Mucosa of stomach (tissue), 1 donor: ENCODE measurements around the gene ZNF354B.
"Not testable (repeated sequence)": the region's sequence is repeated elsewhere in the genome, so short reads cannot be mapped to it uniquely, and the experiment has no call there.

ENCODE experiments used
- H3K27me3 ChIP-seq: one replicate; pipeline ENCODE4 v1.7.0; 2013; ENCODE audit warnings: mild to moderate bottlenecking, low read length; ENCODE audit not compliant: control insufficient read depth, insufficient read depth
- H3K36me3 ChIP-seq: one replicate; pipeline ENCODE4 v1.7.0; 2013; ENCODE audit warnings: low read length; ENCODE audit not compliant: control insufficient read depth, insufficient read depth
- H3K4me1 ChIP-seq: one replicate; pipeline ENCODE4 v1.7.0; 2013; ENCODE audit warnings: mild to moderate bottlenecking, low read length; ENCODE audit not compliant: control insufficient read depth, insufficient read depth
- H3K4me3 ChIP-seq: one replicate; pipeline ENCODE4 v1.7.0; 2013; ENCODE audit warnings: low read length
- H3K9ac ChIP-seq: one replicate; pipeline ENCODE4 v1.7.0; 2013; ENCODE audit warnings: mild to moderate bottlenecking, low read length, moderate library complexity
- H3K9me3 ChIP-seq: one replicate; pipeline ENCODE4 v1.7.0; 2013; ENCODE audit warnings: mild to moderate bottlenecking, low read length, moderate library complexity; ENCODE audit not compliant: control insufficient read depth
- donor health status: Pancreatic carcinoma.

ZNF354B gene

DNA sequence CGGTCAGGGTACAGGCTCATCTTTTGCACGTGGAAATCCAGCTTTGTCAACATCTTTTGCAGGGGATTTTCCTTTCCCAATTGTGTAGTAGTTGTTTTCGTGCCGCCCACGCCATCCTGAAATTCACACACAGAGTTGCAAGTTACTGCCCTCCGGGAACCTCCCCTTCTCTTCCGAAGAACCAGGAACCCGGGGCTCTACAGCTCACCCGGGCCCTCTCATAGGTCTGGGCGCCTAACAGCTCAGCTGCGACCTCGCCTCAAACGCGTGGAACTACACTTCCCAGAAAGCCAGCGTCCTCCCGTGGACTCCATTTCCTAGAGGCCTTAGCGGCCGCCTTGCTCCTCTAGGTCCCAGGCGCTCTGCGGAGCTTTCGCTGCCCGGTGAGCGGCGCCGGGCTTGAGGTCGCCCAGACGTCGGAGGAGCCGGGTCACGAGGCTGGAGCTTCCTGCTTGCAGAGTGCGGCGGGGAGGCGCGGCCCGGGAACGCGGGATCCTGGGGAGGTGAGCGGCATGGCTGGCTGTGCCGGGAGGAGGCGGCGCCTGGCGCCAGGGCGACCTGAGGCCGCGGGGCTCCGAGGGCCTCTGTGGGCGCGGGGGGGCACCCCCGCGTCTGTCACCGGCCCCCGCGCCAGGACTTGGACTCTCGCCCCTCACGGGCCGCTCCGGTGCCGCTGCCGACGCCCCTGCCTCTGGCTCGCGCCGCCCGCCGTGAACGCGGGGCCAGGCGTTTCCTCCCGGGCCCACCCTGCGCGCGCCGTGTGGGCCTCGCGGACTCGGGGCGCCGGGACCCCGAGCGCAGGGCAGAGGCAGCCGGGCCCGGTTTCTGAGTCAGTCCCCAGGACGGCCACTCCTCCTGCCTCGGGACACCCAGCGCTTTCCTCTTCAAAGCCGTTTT lies at the start of gene ZNF354B:
TSS of gene ZNF354B (plus strand) at position 329 of the 897 bp plus-strand sequence. CDS start 1,095 bp downstream, outside the sequence.
- H3K4me3 ChIP-seq, result peak within 1 kb of the TSS; percentile 41
- H3K4me1 ChIP-seq, result peaks cover 9% of the 10 kb centered on the region
- H3K9me3 ChIP-seq, result no peaks in the 10 kb centered on the region
- H3K27me3 ChIP-seq, result no peaks in the 10 kb centered on the region
- H3K9ac ChIP-seq, result peak within 1 kb of the TSS; percentile 65
- H3K36me3 ChIP-seq, result no peaks in the 10 kb centered on the region

DNA sequence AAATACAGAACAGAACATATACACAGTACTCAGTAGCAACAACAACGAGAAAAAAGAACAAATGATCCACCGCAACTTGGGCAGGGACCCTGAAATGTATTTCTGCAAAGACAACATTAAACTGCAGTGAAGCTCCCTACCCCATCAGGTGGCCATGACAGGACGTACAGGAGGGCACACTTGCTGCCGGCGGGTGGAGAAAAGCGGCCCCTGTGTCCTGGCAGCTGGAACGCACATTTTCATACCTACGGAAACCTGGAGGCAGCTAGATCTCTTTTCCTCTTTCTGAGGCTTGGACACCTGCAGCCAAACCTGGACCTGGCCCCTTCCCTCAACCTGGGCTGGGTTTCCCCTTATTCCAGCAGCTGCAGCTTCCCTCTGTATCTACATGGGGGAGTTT lies 42.2 kb upstream of the ZNF354B start:
- Histone ChIP-seq H3K9me3 (no peaks in the 10 kb centered on the region), H3K4me1 (no peaks in the 10 kb centered on the region)

DNA sequence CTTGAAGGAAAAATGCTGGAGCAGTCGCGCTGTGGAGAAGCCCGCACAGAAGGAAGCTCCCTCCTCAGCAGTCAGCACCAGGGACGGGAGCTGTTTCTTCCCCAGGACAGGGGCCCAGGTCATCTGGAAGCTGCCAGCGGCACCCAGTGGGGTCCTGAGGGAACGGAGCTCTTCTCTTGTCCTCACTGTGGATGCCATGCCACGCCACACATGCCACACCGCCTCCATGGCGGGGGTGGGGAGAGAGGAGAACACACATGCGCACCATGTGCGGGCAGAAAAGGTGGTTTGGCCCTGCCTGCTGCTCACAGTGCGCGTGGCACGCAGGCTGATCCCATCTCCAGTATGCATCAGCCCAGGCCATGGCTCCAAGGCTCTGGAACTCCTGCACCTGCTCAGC lies 41.7 kb upstream of the ZNF354B start:
- H3K4me3 ChIP-seq, result no peak overlapping the region
- no peaks in the 10 kb centered on the region for H3K4me1 ChIP-seq
- no peak overlapping the region for H3K9ac ChIP-seq
- H3K9me3 ChIP-seq, result no peaks in the 10 kb centered on the region
- no peaks in the 10 kb centered on the region for H3K27me3 ChIP-seq
- no peaks in the 10 kb centered on the region for H3K36me3 ChIP-seq

More for the DNA sequence above, 42.2 kb upstream of the ZNF354B start:
- no peak overlapping the region for H3K4me3 ChIP-seq
- H3K9ac ChIP-seq, result no peak overlapping the region
- no peaks in the 10 kb centered on the region for H3K36me3 ChIP-seq
- no peaks in the 10 kb centered on the region for H3K27me3 ChIP-seq

DNA sequence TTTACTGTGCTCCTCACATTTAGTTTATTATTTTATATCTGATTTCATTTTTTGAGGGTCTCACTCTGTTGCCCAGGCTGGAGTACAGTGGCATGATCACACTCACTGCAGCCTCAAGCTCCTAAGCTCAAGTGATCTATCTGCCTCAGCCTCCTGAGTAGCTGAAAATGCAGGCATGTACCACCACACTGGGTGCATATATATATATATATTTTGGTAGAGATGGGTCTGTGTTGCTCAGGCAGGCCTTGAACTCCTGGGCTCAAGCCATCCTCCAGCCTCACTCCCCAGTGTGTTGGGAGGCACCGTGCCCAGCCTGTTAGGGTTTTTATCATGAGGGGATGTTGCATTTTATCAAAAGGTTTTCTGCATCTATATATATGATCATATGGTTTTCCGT lies 39.8 kb upstream of the ZNF354B start:
- no peaks in the 10 kb centered on the region for H3K36me3 ChIP-seq
- no peaks in the 10 kb centered on the region for H3K4me1 ChIP-seq
- H3K9me3 ChIP-seq, result no peaks in the 10 kb centered on the region
- no peak overlapping the region for H3K9ac ChIP-seq
- H3K4me3 ChIP-seq, result no peak overlapping the region
- H3K27me3 ChIP-seq, result no peaks in the 10 kb centered on the region

DNA sequence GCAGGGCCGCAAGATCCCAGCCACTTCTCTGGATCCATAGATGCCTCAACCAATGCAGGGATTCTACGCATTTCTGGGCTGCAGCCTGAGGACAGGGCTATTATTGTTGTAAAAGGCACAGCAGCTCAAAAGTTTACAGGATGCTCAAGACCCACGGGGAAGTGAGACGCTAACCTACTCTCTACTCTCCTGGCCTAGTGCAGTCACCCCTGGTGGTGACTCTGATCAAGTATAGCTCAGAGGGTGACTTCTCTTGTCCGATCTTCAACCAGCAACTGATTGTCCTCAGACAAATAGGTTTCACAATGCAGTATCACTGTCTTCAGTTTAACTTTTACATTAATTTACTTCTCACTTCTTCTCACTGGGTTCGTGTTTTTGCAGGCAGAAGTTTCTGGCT lies 34.3 kb upstream of the ZNF354B start:
- Histone ChIP-seq H3K9ac (no peak overlapping the region), H3K9me3 (no peaks in the 10 kb centered on the region), H3K4me3 (no peak overlapping the region), H3K36me3 (no peaks in the 10 kb centered on the region), H3K4me1 (no peaks in the 10 kb centered on the region), H3K27me3 (no peaks in the 10 kb centered on the region)

DNA sequence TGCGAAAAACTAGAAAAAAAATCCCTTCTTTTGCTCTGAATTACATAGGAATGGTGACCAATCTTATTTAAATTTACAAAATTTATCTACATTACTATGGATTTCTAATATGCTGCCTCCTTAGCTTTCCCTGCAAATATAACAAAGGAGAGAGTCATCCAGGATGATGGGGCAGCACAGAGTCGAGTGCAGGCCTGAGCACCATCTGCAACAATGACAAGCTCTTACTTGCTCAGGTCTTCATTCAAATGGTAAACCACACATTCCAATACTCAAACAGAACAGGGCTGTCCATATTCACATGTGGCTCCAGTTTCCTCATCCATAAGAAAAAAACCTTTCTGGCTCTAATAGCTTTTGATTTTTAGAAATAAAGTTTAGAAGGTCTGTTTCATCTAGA lies 33.5 kb upstream of the ZNF354B start:
- H3K9me3 ChIP-seq, result no peaks in the 10 kb centered on the region
- H3K4me3 ChIP-seq, result no peak overlapping the region
- no peaks in the 10 kb centered on the region for H3K27me3 ChIP-seq
- no peaks in the 10 kb centered on the region for H3K36me3 ChIP-seq
- H3K9ac ChIP-seq, result no peak overlapping the region
- no peaks in the 10 kb centered on the region for H3K4me1 ChIP-seq

DNA sequence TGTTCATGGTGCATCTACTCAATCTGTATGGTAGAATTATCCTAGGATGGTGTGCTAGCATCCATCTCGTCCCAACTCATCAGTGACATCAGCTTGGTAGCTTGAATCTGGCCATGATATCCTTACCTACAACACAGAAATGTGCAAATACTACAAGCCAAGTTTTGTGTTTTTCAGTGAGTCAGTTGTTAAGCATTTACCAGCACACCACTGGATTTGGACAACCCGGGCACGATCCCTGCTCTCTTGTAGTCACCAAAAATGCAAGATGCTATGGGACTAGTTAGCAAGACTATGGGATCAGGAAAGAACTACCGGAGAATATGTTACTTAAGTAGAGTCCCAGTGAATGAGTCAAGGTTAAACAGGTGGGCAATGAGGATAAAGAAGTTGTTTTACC lies 32.1 kb upstream of the ZNF354B start:
- no peaks in the 10 kb centered on the region for H3K9me3 ChIP-seq
- H3K9ac ChIP-seq, result no peak overlapping the region
- no peaks in the 10 kb centered on the region for H3K36me3 ChIP-seq
- H3K27me3 ChIP-seq, result no peaks in the 10 kb centered on the region
- H3K4me3 ChIP-seq, result no peak overlapping the region
- H3K4me1 ChIP-seq, result no peaks in the 10 kb centered on the region

DNA sequence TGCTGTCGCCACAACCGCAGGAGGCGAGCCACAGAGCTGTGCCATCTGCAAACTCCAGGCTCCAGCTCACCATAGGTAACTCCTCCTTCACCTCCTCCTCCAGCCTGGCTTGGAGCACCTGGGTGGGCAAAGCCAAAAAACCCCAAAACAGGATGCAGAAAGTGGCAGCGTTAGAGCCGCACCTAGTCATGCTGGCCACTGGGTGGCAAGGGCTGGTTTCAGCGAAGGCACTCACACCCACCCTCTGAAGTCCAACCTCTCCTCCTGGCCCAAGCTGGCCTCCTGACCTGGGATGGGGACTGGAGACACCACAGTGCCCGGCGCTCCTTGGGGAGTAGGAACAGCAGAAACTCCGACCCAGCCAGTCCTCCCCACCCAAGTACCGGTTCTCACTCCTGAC lies 28.7 kb upstream of the ZNF354B start:
- no peak overlapping the region for H3K9ac ChIP-seq
- no peak overlapping the region for H3K4me3 ChIP-seq
- H3K36me3 ChIP-seq, result no peaks in the 10 kb centered on the region
- no peaks in the 10 kb centered on the region for H3K4me1 ChIP-seq
- no peaks in the 10 kb centered on the region for H3K9me3 ChIP-seq
- no peaks in the 10 kb centered on the region for H3K27me3 ChIP-seq

DNA sequence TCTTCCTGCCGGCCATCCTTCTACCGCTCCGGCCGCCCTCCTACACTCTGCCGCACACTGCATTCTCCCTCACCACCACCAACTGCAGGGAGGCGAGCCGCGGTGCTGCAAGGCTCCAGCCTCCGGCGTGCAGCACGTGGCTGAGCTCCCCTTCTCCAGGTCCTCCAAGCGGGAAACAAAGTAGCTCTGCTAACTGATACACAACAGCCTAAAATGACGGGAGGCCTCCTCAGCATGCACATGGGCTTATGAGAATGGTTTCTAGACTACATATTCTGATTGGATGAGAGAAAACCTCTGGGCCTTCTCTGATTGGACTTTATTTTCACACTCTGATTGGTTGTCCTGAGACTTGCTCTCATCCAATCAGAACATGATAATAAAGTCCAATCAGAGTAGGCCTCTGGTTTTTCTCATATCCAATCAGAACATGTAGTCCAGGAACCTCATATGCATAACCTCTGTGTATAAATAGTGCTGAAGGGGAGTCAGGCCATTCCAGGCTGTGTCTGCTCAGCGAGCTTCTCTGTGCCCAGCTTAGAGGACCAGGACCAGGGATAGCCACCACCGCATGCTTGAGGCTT lies 27.0 kb upstream of the ZNF354B start:
- H3K9me3 ChIP-seq, result no peaks in the 10 kb centered on the region
- no peaks in the 10 kb centered on the region for H3K4me1 ChIP-seq
- no peaks in the 10 kb centered on the region for H3K27me3 ChIP-seq
- H3K36me3 ChIP-seq, result no peaks in the 10 kb centered on the region
- no peak overlapping the region for H3K4me3 ChIP-seq
- H3K9ac ChIP-seq, result no peak overlapping the region

DNA sequence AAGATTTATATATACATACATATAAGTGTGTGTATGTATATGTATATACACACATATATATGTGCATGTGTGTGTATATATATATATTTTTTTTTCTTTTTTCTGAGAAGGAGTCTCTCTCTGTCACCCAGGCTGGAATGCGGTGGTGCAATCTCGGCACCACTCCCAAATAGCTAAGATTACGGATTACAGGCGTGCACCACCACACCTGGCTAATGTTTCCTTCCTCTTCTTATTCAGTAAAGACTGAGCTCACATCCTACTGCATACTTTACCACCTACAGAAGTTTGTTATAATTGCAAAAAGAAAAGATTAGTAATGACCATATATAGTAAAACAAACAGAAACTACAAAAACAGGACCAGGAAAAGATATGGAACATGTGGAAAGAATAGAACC lies 23.1 kb upstream of the ZNF354B start:
- Histone ChIP-seq H3K4me3 (no peak overlapping the region), H3K4me1 (no peaks in the 10 kb centered on the region), H3K27me3 (no peaks in the 10 kb centered on the region), H3K9me3 (no peaks in the 10 kb centered on the region), H3K36me3 (no peaks in the 10 kb centered on the region), H3K9ac (no peak overlapping the region)

DNA sequence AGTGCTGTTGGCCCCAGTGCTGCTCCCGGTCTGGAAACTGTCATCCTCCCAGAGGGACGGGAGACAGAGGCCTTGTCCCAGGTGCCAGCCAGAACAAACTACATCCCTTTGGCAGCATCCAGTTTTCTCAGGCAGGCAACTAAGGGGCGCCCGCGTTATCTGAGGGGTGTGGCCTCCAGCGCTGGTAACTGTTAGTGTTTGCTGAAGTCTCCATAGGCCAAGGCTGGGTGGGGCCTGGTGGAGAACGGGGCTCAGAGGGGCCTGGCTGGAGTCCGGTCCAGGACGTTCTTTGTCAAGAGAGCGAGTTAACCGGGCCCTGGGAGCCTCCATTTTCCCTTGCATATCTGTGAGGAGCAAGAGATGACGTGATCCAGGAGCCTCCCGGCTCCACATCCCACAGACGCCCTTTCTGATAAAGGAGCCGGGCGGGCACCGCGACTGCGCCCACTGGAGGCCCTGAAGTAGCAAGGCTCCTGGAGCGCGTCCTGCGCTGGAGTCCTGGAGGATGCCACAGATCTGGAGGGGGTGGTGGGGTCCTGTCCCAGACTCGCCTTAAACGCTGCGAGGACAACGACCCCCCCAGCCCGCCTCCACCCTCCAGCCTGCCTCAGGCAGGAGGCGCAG lies 20.9 kb upstream of the ZNF354B start:
- not testable (repeated sequence) for H3K27me3 ChIP-seq, H3K9ac ChIP-seq, H3K9me3 ChIP-seq, H3K4me1 ChIP-seq, H3K36me3 ChIP-seq, H3K4me3 ChIP-seq

DNA sequence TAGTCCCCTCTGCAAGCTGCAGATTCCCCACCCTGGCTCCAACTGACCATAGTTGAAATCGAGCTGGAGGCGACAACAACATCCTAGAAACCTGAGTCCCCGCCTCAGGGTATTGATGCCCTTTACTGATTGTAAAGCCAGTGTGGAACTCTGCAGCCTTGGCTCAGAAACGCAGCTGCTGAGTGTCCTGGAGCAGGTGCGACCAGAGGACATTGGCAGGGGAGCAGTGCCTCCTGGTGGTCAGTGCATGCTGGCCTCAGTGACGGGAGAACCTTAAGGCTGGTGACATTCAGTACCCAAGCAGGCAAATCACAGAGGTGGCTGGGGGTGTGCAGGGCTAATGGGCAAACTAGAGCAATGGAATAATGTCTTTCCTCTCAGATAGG lies 20.4 kb upstream of the ZNF354B start:
- Histone ChIP-seq H3K27me3 (no peaks in the 10 kb centered on the region), H3K9ac (no peak overlapping the region), H3K4me3 (no peak overlapping the region), H3K9me3 (no peaks in the 10 kb centered on the region), H3K4me1 (no peaks in the 10 kb centered on the region), H3K36me3 (no peaks in the 10 kb centered on the region)
